Fibroblast of the aortic adventitia (primary cell): ENCODE data around the gene KRTAP4-8. TPM values are rescaled to one million over a fixed set of nuclear protein-coding genes. Genes with fewer than 3 reads are reported as not detected.

ENCODE experiments used
- DNase-seq: peaks from one replicate; pipeline ENCODE4 v3.0.0-alpha.2; 2010; ENCODE audit warnings: low read depth
- H3K4me3 ChIP-seq: 2 replicates; pipeline ENCODE4 v1.5.1; 2011; ENCODE audit warnings: low read depth, mild to moderate bottlenecking, control low read depth, low read length, moderate library complexity
- CTCF ChIP-seq: IDR thresholded peaks from 2 replicates; pipeline ENCODE4 v1.5.1; 2011; ENCODE audit warnings: mild to moderate bottlenecking, low read length, control low read depth, inconsistent platforms; ENCODE audit not compliant: insufficient read depth
- total RNA-seq: library from RNA; depleted of rRNA; stranded (reverse); fragments of >200 nt; gene quantifications from 2 replicates; pipeline ENCODE4 v1.2.3, GENCODE V29; 2012; ENCODE audit warnings: low replicate concordance

Gene KRTAP4-8
- total RNA-seq, 1 donor = not detected

- DNase-seq = no peak
- no peak overlapping the region for H3K4me3 ChIP-seq
- no peak for TF ChIP-seq CTCF
These were observed 15.3 kb downstream of the KRTAP4-8 start for GRCh38 chr17:41082626-41083025.

GRCh38 chr17:41076788-41077187 is 21.2 kb downstream of the KRTAP4-8 start:
- TF ChIP-seq CTCF = no peak

GRCh38 chr17:41073676-41074075 is 24.3 kb downstream of the KRTAP4-8 start:
- no peak for DNase-seq
- no peak for TF ChIP-seq CTCF
- no peak overlapping the region for H3K4me3 ChIP-seq

More at GRCh38 chr17:41076788-41077187, 21.2 kb downstream of the KRTAP4-8 start:
- no peak for DNase-seq
- no peak overlapping the region for H3K4me3 ChIP-seq

- TF ChIP-seq CTCF = no peak
- no peak overlapping the region for H3K4me3 ChIP-seq
- DNase-seq = no peak
These were observed 26.2 kb downstream of the KRTAP4-8 start for GRCh38 chr17:41071606-41072360.

- TF ChIP-seq CTCF = no peak
- H3K4me3 ChIP-seq = no peak overlapping the region
- DNase-seq = no peak
These were observed 28.9 kb downstream of the KRTAP4-8 start for GRCh38 chr17:41069031-41069430.

- DNase-seq = peak; percentile 62
- no peak for TF ChIP-seq CTCF
- no peak overlapping the region for H3K4me3 ChIP-seq
These were observed 30.7 kb downstream of the KRTAP4-8 start for GRCh38 chr17:41067281-41067680.
